ENCODE measurements around the gene MAP7D1.

MAP7D1 gene

DNA sequence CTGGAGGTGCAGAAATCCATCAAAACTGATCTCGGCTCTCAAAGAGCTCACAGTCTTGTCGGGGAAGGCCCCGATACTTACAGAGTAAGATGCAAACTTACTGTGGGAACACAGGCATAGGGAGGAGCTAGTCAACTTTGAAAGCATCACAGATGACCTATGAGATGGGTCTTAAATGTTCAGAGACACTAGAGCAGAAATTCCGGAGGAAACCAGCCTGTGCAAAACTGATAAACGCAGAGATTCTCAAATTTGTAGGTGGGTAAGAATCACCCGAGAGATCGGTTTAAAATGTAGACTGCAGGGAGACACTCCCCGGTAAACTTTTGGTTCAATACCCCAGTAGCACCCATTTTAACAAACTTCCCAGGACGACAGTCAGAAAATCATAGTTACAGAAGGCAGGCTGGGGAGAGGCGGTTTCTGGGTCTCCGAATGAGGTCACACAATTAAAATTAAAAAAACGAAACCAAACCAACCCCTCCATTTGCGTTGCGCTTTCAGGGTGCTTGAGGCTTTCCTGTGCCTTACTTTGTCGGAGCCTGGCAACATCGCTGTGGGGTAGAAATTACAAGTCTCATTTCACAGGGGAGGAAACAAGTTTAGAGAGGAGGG lies 67.5 kb downstream of the MAP7D1 start:
- no peak; the same call in 1 of the 2 replicates for TF ChIP-seq TAF1 (IDR thresholded peaks at IDR 0.05; ENCODE audit: borderline replicate concordance, insufficient read depth, low read length)
- TF ChIP-seq SIN3A (IDR thresholded peaks at IDR 0.05; ENCODE audit: borderline replicate concordance, insufficient read depth, low read length) = no peak
- no peak for TF ChIP-seq POLR2AphosphoS5 (IDR thresholded peaks at IDR 0.05; ENCODE audit: low read depth, low read length)
- no peak for TF ChIP-seq FOXP2 (optimal IDR thresholded peaks at IDR 0.05; ENCODE audit: borderline replicate concordance, extremely low read depth, extremely low read length, insufficient read depth)
- TF ChIP-seq, protein P1, sequence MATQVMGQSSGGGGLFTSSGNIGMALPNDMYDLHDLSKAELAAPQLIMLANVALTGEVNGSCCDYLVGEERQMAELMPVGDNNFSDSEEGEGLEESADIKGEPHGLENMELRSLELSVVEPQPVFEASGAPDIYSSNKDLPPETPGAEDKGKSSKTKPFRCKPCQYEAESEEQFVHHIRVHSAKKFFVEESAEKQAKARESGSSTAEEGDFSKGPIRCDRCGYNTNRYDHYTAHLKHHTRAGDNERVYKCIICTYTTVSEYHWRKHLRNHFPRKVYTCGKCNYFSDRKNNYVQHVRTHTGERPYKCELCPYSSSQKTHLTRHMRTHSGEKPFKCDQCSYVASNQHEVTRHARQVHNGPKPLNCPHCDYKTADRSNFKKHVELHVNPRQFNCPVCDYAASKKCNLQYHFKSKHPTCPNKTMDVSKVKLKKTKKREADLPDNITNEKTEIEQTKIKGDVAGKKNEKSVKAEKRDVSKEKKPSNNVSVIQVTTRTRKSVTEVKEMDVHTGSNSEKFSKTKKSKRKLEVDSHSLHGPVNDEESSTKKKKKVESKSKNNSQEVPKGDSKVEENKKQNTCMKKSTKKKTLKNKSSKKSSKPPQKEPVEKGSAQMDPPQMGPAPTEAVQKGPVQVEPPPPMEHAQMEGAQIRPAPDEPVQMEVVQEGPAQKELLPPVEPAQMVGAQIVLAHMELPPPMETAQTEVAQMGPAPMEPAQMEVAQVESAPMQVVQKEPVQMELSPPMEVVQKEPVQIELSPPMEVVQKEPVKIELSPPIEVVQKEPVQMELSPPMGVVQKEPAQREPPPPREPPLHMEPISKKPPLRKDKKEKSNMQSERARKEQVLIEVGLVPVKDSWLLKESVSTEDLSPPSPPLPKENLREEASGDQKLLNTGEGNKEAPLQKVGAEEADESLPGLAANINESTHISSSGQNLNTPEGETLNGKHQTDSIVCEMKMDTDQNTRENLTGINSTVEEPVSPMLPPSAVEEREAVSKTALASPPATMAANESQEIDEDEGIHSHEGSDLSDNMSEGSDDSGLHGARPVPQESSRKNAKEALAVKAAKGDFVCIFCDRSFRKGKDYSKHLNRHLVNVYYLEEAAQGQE (IDR thresholded peaks at IDR 0.05; ENCODE audit: insufficient read depth in 1 of 2, low read depth in 2 of 2, low read length in 2 of 2) = no peak

DNA sequence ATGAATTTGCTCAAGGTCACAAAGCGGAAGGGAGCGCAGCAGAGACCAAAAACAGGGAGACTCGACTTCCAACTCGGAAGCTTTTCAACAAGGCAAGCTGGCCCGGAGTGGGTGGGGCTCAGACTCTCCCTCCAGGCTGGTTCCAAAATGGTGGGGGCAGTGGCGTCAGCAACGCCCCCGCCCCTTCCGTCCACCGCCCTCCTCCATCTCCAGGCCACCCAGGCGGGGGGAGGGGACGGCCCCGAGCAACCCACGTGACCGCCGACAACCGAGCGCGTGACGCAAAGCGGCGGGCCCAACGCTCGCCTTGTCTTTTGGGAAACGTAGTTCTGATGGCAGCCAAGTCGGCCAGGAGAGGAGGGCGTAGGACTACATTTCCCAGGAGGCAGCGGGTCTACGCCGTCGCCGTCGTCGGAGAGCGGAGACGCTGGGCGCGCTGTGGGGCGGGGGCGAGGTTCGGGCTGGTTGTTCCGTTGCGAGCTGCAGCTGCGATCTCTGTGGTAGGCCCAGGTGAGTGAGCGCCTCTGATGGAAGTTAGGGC lies 68.1 kb downstream of the MAP7D1 start, which contains the start of gene THRAP3:
Gene THRAP3 (plus strand): TSS at position 448 of the 541 bp plus-strand sequence. CDS start 58,121 bp downstream, outside the sequence.
- TF ChIP-seq POLR2AphosphoS5 (IDR thresholded peaks at IDR 0.05; ENCODE audit: low read depth, low read length) = peak; percentile 89
- TF ChIP-seq, protein P1 (IDR thresholded peaks at IDR 0.05; ENCODE audit: insufficient read depth in 1 of 2, low read depth in 2 of 2, low read length in 2 of 2) = 0 out of 4 replicates have a peak, but pooled peaks of 1 of the 2 experiments have one; percentile 18
- TF ChIP-seq TAF1 (IDR thresholded peaks at IDR 0.05; ENCODE audit: borderline replicate concordance, insufficient read depth, low read length) = no peak; the same call in 1 of the 2 replicates
- peak; percentile 96 for TF ChIP-seq FOXP2 (optimal IDR thresholded peaks at IDR 0.05; ENCODE audit: borderline replicate concordance, extremely low read depth, extremely low read length, insufficient read depth)
- peak; percentile 85; the same call in 1 of the 2 replicates for TF ChIP-seq SIN3A (IDR thresholded peaks at IDR 0.05; ENCODE audit: borderline replicate concordance, insufficient read depth, low read length)

DNA sequence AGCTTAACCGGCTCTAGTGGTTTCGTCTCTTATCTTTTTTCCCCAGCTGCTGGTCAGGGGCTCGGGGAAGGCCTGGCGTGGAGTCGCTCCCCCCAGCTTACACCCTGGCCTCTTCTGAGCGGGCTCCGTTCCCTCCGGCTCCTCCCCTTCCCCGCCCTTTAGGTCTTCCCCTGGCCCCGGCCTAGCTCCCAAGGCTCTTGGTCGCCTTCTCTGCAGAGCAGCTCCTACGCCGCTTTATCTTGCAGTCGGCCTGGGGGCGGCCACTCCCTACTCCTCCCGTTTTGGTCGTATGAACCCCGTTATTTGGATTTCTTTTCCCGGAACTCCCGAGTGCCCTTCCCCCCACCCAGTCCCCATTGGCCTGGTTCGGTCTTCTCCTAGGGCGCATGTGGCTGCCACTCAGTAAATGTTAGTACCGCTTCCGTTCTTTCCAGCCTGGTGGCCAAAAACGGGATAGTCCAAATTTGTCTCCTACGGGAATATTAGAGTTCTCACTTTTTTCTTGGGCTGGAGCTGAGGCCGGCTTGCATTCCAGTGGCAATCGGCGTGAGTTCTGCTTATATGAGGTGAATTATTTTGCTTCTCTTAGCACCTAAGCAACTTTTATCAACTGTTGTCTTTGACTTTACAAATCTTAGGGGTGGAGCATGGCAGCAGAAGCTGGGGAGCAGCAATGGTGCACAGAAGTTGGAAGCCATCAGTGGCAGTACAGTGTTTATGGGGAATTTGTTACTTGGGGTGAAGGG lies 68.8 kb downstream of the MAP7D1 start:
- TF ChIP-seq SIN3A (IDR thresholded peaks at IDR 0.05; ENCODE audit: borderline replicate concordance, insufficient read depth, low read length) = peak; percentile 35; the same call in 1 of the 2 replicates
- no peak for TF ChIP-seq FOXP2 (optimal IDR thresholded peaks at IDR 0.05; ENCODE audit: borderline replicate concordance, extremely low read depth, extremely low read length, insufficient read depth)
- peak; percentile 45 for TF ChIP-seq POLR2AphosphoS5 (IDR thresholded peaks at IDR 0.05; ENCODE audit: low read depth, low read length)
- TF ChIP-seq, protein P1 (IDR thresholded peaks at IDR 0.05; ENCODE audit: insufficient read depth in 1 of 2, low read depth in 2 of 2, low read length in 2 of 2) = no peak
- no peak for TF ChIP-seq TAF1 (IDR thresholded peaks at IDR 0.05; ENCODE audit: borderline replicate concordance, insufficient read depth, low read length)

DNA sequence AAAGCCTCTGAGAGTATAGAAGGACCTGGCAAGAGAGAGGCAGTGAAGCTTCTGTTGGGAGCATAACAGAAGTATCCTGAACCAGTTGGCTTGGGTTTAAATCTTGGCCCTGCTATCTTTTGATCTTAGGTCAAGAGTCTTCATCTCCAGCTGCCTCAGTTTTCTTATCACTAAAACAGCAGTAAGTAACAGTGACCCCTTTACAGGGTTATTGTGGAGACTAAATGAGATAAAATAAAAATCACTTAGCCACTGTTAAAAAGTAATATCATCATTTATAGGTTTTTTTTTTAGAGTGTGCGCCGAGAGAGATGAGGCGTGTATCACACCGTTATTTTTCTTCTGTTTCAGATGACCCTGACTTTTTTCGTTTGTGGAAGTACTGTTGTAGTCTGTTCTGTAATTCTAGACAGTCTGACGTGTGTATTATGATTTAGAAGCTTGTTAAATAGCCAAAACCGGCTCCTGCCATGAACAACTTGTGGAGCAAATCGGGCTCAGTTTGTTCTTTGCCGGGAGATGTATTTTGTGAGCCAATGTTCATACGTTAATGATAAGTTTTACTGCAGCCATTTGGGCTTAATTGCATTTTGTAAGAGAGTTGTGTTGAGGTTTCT lies 69.4 kb downstream of the MAP7D1 start:
- TF ChIP-seq, protein P1 (IDR thresholded peaks at IDR 0.05; ENCODE audit: insufficient read depth in 1 of 2, low read depth in 2 of 2, low read length in 2 of 2) = no peak
- TF ChIP-seq FOXP2 (optimal IDR thresholded peaks at IDR 0.05; ENCODE audit: borderline replicate concordance, extremely low read depth, extremely low read length, insufficient read depth) (no peak), POLR2AphosphoS5 (IDR thresholded peaks at IDR 0.05; ENCODE audit: low read depth, low read length) (no peak), SIN3A (IDR thresholded peaks at IDR 0.05; ENCODE audit: borderline replicate concordance, insufficient read depth, low read length) (no peak), TAF1 (IDR thresholded peaks at IDR 0.05; ENCODE audit: borderline replicate concordance, insufficient read depth, low read length) (no peak)

Measured in PFSK-1 (cell line).